Tibial nerve (tissue), 4 donors: ENCODE measurements around the gene NFASC. TPM values are rescaled to one million over a fixed set of nuclear protein-coding genes. Genes with fewer than 3 reads are reported as not detected.
A peak's percentile ranks its signal among the peaks of the same experiment; 100 is the strongest.

Experiments used
- DNase-seq, 2 donors: peaks; one replicate each; pipeline ENCODE4 v3.0.0-alpha.2; 2019; ENCODE audit warnings: low spot score in 2 of 2
- H3K27ac ChIP-seq, 4 donors: fragments of 200-600 bp; sonication (generic) in 3 of 4; one replicate each; pipeline ENCODE4 v1.5.1; 2017 to 2019; ENCODE audit warnings: mild to moderate bottlenecking in 1 of 4
- H3K27me3 ChIP-seq, 2 donors: fragments of 200-600 bp; sonication (generic) in 1 of 2; one replicate each; pipeline versions ENCODE4 v1.5.1 to v1.6.0; 2017 to 2019
- H3K36me3 ChIP-seq, 3 donors: fragments of 200-600 bp; sonication (generic); one replicate each; pipeline ENCODE4 v1.5.1; 2018 to 2019
- H3K4me1 ChIP-seq, 4 donors: fragments of 200-600 bp; sonication (generic) in 3 of 4; one replicate each; pipeline ENCODE4 v1.5.1; 2017 to 2019
- H3K4me3 ChIP-seq, 4 donors: fragments of 200-600 bp; sonication (generic) in 3 of 4; one replicate each; pipeline ENCODE4 v1.5.1; 2017 to 2019; ENCODE audit warnings: mild to moderate bottlenecking in 1 of 4, moderate library complexity in 1 of 4
- H3K9me3 ChIP-seq, 4 donors: fragments of 200-600 bp; sonication (generic) in 3 of 4; one replicate each; pipeline ENCODE4 v1.5.1; 2017 to 2019
- EP300 ChIP-seq, 2 donors: sonication (generic); formaldehyde crosslinking; IDR thresholded peaks; one replicate each; pipeline ENCODE4 v1.6.1; 2017; ENCODE audit warnings: antibody characterized with exemption in 2 of 2, mild to moderate bottlenecking in 1 of 2
- POLR2A ChIP-seq, 2 donors: fragments of 450-650 bp; IDR thresholded peaks; one replicate each; pipeline ENCODE4 v1.6.1; 2017; ENCODE audit warnings: antibody characterized with exemption in 2 of 2, mild to moderate bottlenecking in 2 of 2, moderate library complexity in 2 of 2
- WGBS, 2 donors: methylation state at CpG; one replicate each; pipeline ENCODE4 v1.1.5; 2018; 5-methylcytosine and 5-hydroxymethylcytosine counted together
- total RNA-seq, 4 donors: library from RNA; depleted of rRNA; stranded (reverse); fragments of >200 nt; gene quantifications; one replicate each; pipeline ENCODE4 v1.1.0, GENCODE V29; 2016
- TF ChIP-seq, protein P1 (sequence below), 5 experiments: fragments of 200-600 bp in 3 of 5; fragments of 450-650 bp in 2 of 5; sonication (generic) in 3 of 5; IDR thresholded peaks; one replicate each; pipeline ENCODE4 v1.5.1; 2016 to 2019; ENCODE audit warnings: antibody characterized with exemption in 5 of 5, mild to moderate bottlenecking in 3 of 5, moderate library complexity in 2 of 5

The NFASC gene
- total RNA-seq, 4 donors from 2014 or later = 69.9 to 112 (median 94.0) TPM

DNA sequence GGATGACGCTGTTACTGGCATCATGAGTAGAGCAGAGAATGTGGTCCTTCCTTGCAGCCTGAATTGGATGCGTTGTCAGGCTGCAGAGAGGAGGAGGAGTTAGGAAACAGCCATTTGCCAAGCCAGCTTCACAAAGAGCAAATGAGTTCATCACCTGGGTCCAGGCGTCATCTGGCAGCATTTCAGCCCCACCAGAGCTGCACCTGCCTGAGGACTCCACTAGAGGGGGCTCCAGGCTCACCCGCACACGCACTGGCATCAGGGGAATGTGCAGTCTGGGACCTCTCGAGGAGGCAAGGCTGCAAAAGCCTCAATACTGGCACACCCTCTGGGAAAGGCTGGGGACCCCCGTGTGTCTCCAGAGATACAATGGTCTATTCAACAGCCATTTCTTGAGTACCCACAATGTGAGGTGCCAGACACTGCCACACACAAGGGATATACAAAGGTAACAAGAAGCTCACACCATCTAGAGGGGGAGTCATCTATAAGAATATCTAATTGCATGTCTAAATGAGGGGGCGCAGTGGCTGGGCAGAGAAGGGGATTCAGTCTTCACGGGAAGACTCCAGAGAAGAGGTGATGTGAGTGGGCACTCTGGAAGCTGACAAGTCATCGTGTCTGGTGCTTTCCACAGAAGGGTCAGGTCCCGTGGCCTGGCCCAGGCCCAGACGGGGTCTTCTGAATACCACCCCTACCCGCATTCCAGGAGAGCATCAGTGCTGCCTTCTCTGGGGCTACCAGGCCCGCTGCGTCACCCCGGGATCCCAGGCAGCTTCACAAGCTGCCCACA lies 118.8 kb downstream of the NFASC start:
- peak; percentile 24 to 63 for DNase-seq
- WGBS, 2 donors = 27 to 41% methylated on average over 14 to 16 of the region's 16 CpGs
- H3K27me3 ChIP-seq = no peaks in the 10 kb centered on the region
- no peak overlapping the region for H3K4me3 ChIP-seq
- TF ChIP-seq POLR2A (IDR thresholded peaks at IDR 0.05) = no peak
- TF ChIP-seq, protein P1, sequence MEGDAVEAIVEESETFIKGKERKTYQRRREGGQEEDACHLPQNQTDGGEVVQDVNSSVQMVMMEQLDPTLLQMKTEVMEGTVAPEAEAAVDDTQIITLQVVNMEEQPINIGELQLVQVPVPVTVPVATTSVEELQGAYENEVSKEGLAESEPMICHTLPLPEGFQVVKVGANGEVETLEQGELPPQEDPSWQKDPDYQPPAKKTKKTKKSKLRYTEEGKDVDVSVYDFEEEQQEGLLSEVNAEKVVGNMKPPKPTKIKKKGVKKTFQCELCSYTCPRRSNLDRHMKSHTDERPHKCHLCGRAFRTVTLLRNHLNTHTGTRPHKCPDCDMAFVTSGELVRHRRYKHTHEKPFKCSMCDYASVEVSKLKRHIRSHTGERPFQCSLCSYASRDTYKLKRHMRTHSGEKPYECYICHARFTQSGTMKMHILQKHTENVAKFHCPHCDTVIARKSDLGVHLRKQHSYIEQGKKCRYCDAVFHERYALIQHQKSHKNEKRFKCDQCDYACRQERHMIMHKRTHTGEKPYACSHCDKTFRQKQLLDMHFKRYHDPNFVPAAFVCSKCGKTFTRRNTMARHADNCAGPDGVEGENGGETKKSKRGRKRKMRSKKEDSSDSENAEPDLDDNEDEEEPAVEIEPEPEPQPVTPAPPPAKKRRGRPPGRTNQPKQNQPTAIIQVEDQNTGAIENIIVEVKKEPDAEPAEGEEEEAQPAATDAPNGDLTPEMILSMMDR (IDR thresholded peaks at IDR 0.05) = peak; percentile 88 to 98 (median 94)
- peak in 1 of 2 donors; percentile 34 for TF ChIP-seq EP300 (IDR thresholded peaks at IDR 0.05)
- peaks cover 0 to 8% (median 0%) of the 10 kb centered on the region in 3 donors for H3K36me3 ChIP-seq
- peak overlapping the region; percentile 75 to 90 (median 80) for H3K27ac ChIP-seq
- peaks cover 0 to 45% (median 16%) of the 10 kb centered on the region in 4 donors for H3K4me1 ChIP-seq
- H3K9me3 ChIP-seq = no peaks in the 10 kb centered on the region

GRCh38 chr1:204990059-204990664 lies 119.5 kb downstream of the NFASC start:
- Histone ChIP-seq H3K4me1 (peaks cover 0 to 50% (median 16%) of the 10 kb centered on the region in 4 donors), H3K27me3 (no peaks in the 10 kb centered on the region), H3K27ac (peak overlapping the region; percentile 75 to 90 (median 80)), H3K4me3 (no peak overlapping the region), H3K36me3 (peaks cover 0 to 8% (median 0%) of the 10 kb centered on the region in 3 donors), H3K9me3 (no peaks in the 10 kb centered on the region)
- TF ChIP-seq POLR2A (IDR thresholded peaks at IDR 0.05) = no peak
- TF ChIP-seq, protein P1 (IDR thresholded peaks at IDR 0.05) = no peak
- TF ChIP-seq EP300 (IDR thresholded peaks at IDR 0.05) = no peak
- 56 to 62% methylated on average over 3 of the region's 3 CpGs for WGBS, 2 donors
- no peak for DNase-seq

DNA sequence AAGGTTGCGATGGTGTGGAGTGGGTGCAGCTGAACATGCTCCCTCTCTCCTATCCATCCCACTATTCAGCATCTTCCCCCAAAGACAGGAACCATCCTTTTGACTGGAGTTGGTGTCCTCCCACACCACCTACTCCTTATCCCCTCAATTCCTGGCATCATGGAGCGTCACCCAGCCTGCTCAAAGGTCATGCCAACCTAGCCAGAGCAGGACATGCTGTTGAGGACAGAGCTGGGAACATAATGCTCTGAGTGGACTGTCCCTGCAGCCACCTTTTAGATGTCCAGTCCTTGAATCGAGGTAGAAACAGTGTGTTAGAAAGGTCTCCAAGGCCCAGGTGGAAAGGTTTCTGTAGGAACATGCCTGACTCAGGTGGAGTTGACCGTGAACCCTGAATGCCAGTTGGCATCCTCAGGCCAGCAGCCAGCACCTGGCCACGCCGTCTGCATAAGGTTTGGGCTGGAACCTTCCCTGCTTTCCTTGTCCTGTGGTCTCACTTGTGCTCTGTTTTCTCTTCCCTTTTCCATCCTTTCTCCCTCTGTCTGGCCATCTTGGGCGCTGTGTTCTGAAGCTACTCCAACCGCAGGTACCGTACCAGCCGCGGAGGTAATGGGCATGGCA lies 120.2 kb downstream of the NFASC start:
- no peak overlapping the region for H3K4me3 ChIP-seq
- TF ChIP-seq EP300 (IDR thresholded peaks at IDR 0.05) (no peak), POLR2A (IDR thresholded peaks at IDR 0.05) (no peak)
- TF ChIP-seq, protein P1 (IDR thresholded peaks at IDR 0.05) = no peak
- WGBS, 2 donors = 67 to 70% methylated on average over 11 of the region's 11 CpGs
- H3K9me3 ChIP-seq = no peaks in the 10 kb centered on the region
- peaks cover 0 to 6% (median 0%) of the 10 kb centered on the region in 3 donors for H3K36me3 ChIP-seq
- H3K27me3 ChIP-seq = no peaks in the 10 kb centered on the region
- peak overlapping the region; percentile 66 to 90 (median 78) for H3K27ac ChIP-seq
- peaks cover 0 to 55% (median 18%) of the 10 kb centered on the region in 4 donors for H3K4me1 ChIP-seq
- no peak for DNase-seq

DNA sequence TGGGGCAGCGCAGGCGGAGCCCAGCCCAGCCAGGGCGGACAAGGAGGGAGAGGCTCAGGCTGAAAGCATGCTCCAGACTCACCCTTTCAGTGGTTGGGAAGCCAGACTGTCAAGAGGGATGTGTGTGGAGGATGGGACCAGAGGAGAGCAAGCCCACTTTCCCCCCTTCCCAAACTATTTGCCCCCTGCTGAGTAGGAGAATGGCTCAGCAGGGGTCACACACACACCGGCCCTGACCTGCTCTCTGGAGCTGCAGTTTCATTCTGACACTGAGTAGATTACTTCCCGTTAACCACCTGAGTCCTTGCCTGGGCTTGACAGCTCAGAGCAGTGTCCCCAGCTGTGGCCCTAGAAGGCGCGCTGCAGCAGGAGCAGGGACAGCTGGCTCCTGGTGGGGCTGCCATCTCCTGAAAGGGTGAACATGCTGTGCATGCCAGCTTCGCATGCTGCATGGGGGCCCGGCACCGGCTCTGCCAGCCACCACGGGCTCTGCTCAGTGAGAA lies 120.7 kb downstream of the NFASC start:
- TF ChIP-seq, protein P1 (IDR thresholded peaks at IDR 0.05) = no peak
- no peak for TF ChIP-seq EP300 (IDR thresholded peaks at IDR 0.05)
- no peak for TF ChIP-seq POLR2A (IDR thresholded peaks at IDR 0.05)
- H3K4me1 ChIP-seq = peaks cover 0 to 55% (median 19%) of the 10 kb centered on the region in 4 donors
- DNase-seq = no peak
- H3K9me3 ChIP-seq = no peaks in the 10 kb centered on the region
- H3K36me3 ChIP-seq = peaks cover 0 to under 1% (median 0%) of the 10 kb centered on the region in 3 donors
- WGBS, 2 donors = 57 to 66% methylated on average over 10 to 11 of the region's 11 CpGs
- peak overlapping the region; percentile 66 to 90 (median 78) for H3K27ac ChIP-seq
- H3K4me3 ChIP-seq = no peak overlapping the region
- H3K27me3 ChIP-seq = no peaks in the 10 kb centered on the region
